Cerebellar nuclear complex (tissue), 1 donor: Measurements from ENCODE around the gene VWA2.

Source experiments
- DNase-seq, 2 experiments: peaks; one replicate each; lab custom pipeline; 2025; lab: John Stamatoyannopoulos, UW

VWA2 gene

GRCh38 chr10:114340816-114341215 is 101.8 kb downstream of the VWA2 start:
- no peak for DNase-seq
